H1 (cell line): ENCODE measurements around the gene TTYH2.

Experiments
- CTCF ChIP-seq, 3 experiments: IDR thresholded peaks; 1 replicate in 2 of 3; 2 replicates in 1 of 3; pipeline versions ENCODE4 v1.5.1 to v1.6.1; 2011; ENCODE audit warnings: low read length in 3 of 3, mild to moderate bottlenecking in 3 of 3, inconsistent platforms in 2 of 3, low read depth in 1 of 3, moderate library complexity in 1 of 3; ENCODE audit not compliant: insufficient read depth in 1 of 3; ENCODE audit errors: control extremely low read depth in 1 of 3
- POLR2A ChIP-seq, 2 experiments: IDR thresholded peaks; 1 replicate in 1 of 2; 2 replicates in 1 of 2; pipeline ENCODE4 v1.6.1; 2011; ENCODE audit warnings: low read depth in 2 of 2, low read length in 2 of 2, mild to moderate bottlenecking in 2 of 2; ENCODE audit errors: control extremely low read depth in 1 of 2
- RNF2 ChIP-seq: fragments of 200-900, 300-1000 bp; sonication (generic); IDR thresholded peaks from 2 replicates; pipeline ENCODE4 v1.7.1; 2016; ENCODE audit warnings: borderline replicate concordance, low read depth, mild to moderate bottlenecking, antibody characterized with exemption, low read length; ENCODE audit not compliant: poor library complexity, severe bottlenecking; ENCODE audit errors: missing control alignments

- TF ChIP-seq RNF2 (no peak), POLR2A (IDR thresholded peaks at IDR 0.05; ENCODE audit: control extremely low read depth in 1 of 2, low read depth in 2 of 2, low read length in 2 of 2) (peak in 1 of 2 experiments; percentile 80; a peak in 2 of 3 replicates), CTCF (IDR thresholded peaks at IDR 0.05; ENCODE audit: control extremely low read depth in 1 of 3, insufficient read depth in 1 of 3, low read depth in 1 of 3, low read length in 3 of 3) (no peak)
Measured at GRCh38 chr17:74206332-74206818, 7.0 kb upstream of the TTYH2 start.
